Liver (tissue), 9 donors: ENCODE data around the gene CSNK1G1. TPM values are rescaled to one million over a fixed set of nuclear protein-coding genes. Genes with fewer than 3 reads are reported as not detected.

Experiments used
- DNase-seq: peaks from one replicate; pipeline ENCODE4 v3.0.0-alpha.2; 2017; ENCODE audit warnings: low spot score
- H3K27ac ChIP-seq, 2 donors: one replicate each; pipeline ENCODE4 v1.7.0; 2013; ENCODE audit warnings: inconsistent platforms in 2 of 2, low read length in 2 of 2, control low read depth in 1 of 2, low read depth in 1 of 2, mild to moderate bottlenecking in 1 of 2
- H3K27me3 ChIP-seq, 4 donors: one replicate each; pipeline versions ENCODE4 v1.6.1 to v1.7.0; 2013; ENCODE audit warnings: low read length in 3 of 4, inconsistent platforms in 1 of 4, mild to moderate bottlenecking in 1 of 4, moderate library complexity in 1 of 4; ENCODE audit not compliant: control insufficient read depth in 4 of 4, insufficient read depth in 4 of 4
- H3K36me3 ChIP-seq, 4 donors: one replicate each; pipeline versions ENCODE4 v1.6.1 to v1.7.0; 2013; ENCODE audit warnings: low read length in 3 of 4, mild to moderate bottlenecking in 3 of 4, low read depth in 1 of 4, moderate library complexity in 1 of 4; ENCODE audit not compliant: control insufficient read depth in 4 of 4, insufficient read depth in 3 of 4
- H3K4me1 ChIP-seq, 4 donors: one replicate each; pipeline versions ENCODE4 v1.6.1 to v1.7.0; 2013; ENCODE audit warnings: low read length in 3 of 4, mild to moderate bottlenecking in 3 of 4, moderate library complexity in 1 of 4; ENCODE audit not compliant: control insufficient read depth in 4 of 4, insufficient read depth in 4 of 4
- H3K4me3 ChIP-seq, 3 donors: one replicate each; pipeline versions ENCODE4 v1.6.1 to v1.7.0; 2013; ENCODE audit warnings: low read length in 3 of 3, control low read depth in 1 of 3, low read depth in 1 of 3, mild to moderate bottlenecking in 1 of 3
- H3K9ac ChIP-seq, 2 donors: one replicate each; pipeline ENCODE4 v1.7.0; 2013; ENCODE audit warnings: low read length in 2 of 2, mild to moderate bottlenecking in 2 of 2, moderate library complexity in 2 of 2, control low read depth in 1 of 2, low read depth in 1 of 2
- H3K9me3 ChIP-seq, 4 donors: one replicate each; pipeline versions ENCODE4 v1.6.1 to v1.7.0; 2013; ENCODE audit warnings: low read length in 3 of 4; ENCODE audit not compliant: control insufficient read depth in 4 of 4
- EGR1 ChIP-seq, 2 donors: IDR thresholded peaks; 2 replicates each; pipeline ENCODE4 v1.6.1; 2016 to 2018; ENCODE audit warnings: antibody characterized with exemption in 2 of 2, low read depth in 2 of 2
- FOXA2 ChIP-seq: IDR thresholded peaks from 2 replicates; pipeline ENCODE4 v1.6.1; 2016; ENCODE audit warnings: antibody characterized with exemption
- HNF4A ChIP-seq, 2 donors: conservative IDR thresholded peaks; 2 replicates each; pipeline ENCODE4 v1.6.1; 2016; ENCODE audit warnings: antibody characterized with exemption in 2 of 2, mild to moderate bottlenecking in 2 of 2
- JUND ChIP-seq, 2 donors: IDR thresholded peaks; 2 replicates each; pipeline ENCODE4 v1.6.1; 2016; ENCODE audit warnings: antibody characterized with exemption in 2 of 2
- MAX ChIP-seq: IDR thresholded peaks from 2 replicates; pipeline ENCODE4 v1.6.1; 2016; ENCODE audit warnings: antibody characterized with exemption
- RAD21 ChIP-seq, 2 donors: IDR thresholded peaks; 2 replicates each; pipeline ENCODE4 v1.6.1; 2016; ENCODE audit warnings: antibody characterized with exemption in 2 of 2, mild to moderate bottlenecking in 2 of 2
- RXRA ChIP-seq, 2 donors: IDR thresholded peaks; 2 replicates each; pipeline ENCODE4 v1.6.1; 2017 to 2018; ENCODE audit warnings: antibody characterized with exemption in 2 of 2, mild to moderate bottlenecking in 1 of 2
- SP1 ChIP-seq: IDR thresholded peaks from 2 replicates; pipeline ENCODE4 v1.6.1; 2018; ENCODE audit warnings: antibody characterized with exemption, mild to moderate bottlenecking
- ZBTB33 ChIP-seq: IDR thresholded peaks from 2 replicates; pipeline ENCODE4 v1.6.1; 2016; ENCODE audit warnings: antibody characterized with exemption
- WGBS: extraction: QIAGEN DNeasy Blood & Tissue Kit; methylation state at CpG from one replicate; pipeline ENCODE4 v1.1.7; 2013; 5-methylcytosine and 5-hydroxymethylcytosine counted together
- polyA plus RNA-seq, 2 donors: library from polyadenylated mRNA; stranded (reverse) in 1 of 2; unstranded in 1 of 2; fragments of 200-250 nt in 1 of 2; fragments of >200 nt in 1 of 2; fragmentation: Nextera tagmentation in 1 of 2; extraction: Ambion mirVana in 1 of 2; gene quantifications; one replicate each; pipeline versions ENCODE4 v1.2.1 to v1.2.3, GENCODE V29; 2013 to 2015
- total RNA-seq, 2 donors: library from RNA; depleted of rRNA; stranded (reverse); fragments of >200 nt; gene quantifications; one replicate each; pipeline ENCODE4 v1.2.3, GENCODE V29; 2014
- TF ChIP-seq, protein P1 (sequence below): fragments of 150-350 bp; IDR thresholded peaks from 2 replicates; pipeline ENCODE4 v1.5.1; 2017; ENCODE audit warnings: improper control_type of control experiment, low read depth, low read length; ENCODE audit not compliant: missing input control
- TF ChIP-seq, protein P2 (sequence below): IDR thresholded peaks from 2 replicates; pipeline ENCODE4 v1.6.1; 2016; ENCODE audit warnings: antibody characterized with exemption, mild to moderate bottlenecking
- donor health status: healthy.
- donor health status: healthy.
- donor health status: healthy.
- donor health status: healthy.
- donor health status: healthy.

CSNK1G1 gene
- total and polyA plus RNA-seq, 4 donors: 1.7 to 9.1 (median 5.8) TPM

GRCh38 chr15:64153480-64154367 lies 202.2 kb downstream of the CSNK1G1 start:
- H3K9me3 ChIP-seq: no peaks in the 10 kb centered on the region
- 18% methylated on average over 12 of the region's 12 CpGs for WGBS
- H3K4me1 ChIP-seq: peaks cover 16 to 29% (median 23%) of the 10 kb centered on the region in 4 donors
- no peak overlapping the region for H3K4me3 ChIP-seq
- peak; percentile 97 for DNase-seq
- peaks cover 11 to 41% (median 38%) of the 10 kb centered on the region in 4 donors for H3K36me3 ChIP-seq
- H3K27me3 ChIP-seq: no peaks in the 10 kb centered on the region
- H3K27ac ChIP-seq: peak overlapping the region in 1 of 2 donors; percentile 26
- no peak overlapping the region for H3K9ac ChIP-seq
- TF ChIP-seq, protein P1, sequence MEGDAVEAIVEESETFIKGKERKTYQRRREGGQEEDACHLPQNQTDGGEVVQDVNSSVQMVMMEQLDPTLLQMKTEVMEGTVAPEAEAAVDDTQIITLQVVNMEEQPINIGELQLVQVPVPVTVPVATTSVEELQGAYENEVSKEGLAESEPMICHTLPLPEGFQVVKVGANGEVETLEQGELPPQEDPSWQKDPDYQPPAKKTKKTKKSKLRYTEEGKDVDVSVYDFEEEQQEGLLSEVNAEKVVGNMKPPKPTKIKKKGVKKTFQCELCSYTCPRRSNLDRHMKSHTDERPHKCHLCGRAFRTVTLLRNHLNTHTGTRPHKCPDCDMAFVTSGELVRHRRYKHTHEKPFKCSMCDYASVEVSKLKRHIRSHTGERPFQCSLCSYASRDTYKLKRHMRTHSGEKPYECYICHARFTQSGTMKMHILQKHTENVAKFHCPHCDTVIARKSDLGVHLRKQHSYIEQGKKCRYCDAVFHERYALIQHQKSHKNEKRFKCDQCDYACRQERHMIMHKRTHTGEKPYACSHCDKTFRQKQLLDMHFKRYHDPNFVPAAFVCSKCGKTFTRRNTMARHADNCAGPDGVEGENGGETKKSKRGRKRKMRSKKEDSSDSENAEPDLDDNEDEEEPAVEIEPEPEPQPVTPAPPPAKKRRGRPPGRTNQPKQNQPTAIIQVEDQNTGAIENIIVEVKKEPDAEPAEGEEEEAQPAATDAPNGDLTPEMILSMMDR: peak; percentile 98
- TF ChIP-seq ZBTB33 (no peak), HNF4A (conservative IDR thresholded peaks at IDR 0.05) (peak; percentile 17 to 22), FOXA2 (peak; percentile 23), MAX (no peak), EGR1 (IDR thresholded peaks at IDR 0.05; ENCODE audit: low read depth in 2 of 2) (no peak), JUND (IDR thresholded peaks at IDR 0.05) (peak in 1 of 2 donors; percentile 32), SP1 (peak; percentile 27), RAD21 (IDR thresholded peaks at IDR 0.05) (peak; percentile 93 to 95), RXRA (IDR thresholded peaks at IDR 0.05) (peak; percentile 25 to 57)
- TF ChIP-seq, protein P2, sequence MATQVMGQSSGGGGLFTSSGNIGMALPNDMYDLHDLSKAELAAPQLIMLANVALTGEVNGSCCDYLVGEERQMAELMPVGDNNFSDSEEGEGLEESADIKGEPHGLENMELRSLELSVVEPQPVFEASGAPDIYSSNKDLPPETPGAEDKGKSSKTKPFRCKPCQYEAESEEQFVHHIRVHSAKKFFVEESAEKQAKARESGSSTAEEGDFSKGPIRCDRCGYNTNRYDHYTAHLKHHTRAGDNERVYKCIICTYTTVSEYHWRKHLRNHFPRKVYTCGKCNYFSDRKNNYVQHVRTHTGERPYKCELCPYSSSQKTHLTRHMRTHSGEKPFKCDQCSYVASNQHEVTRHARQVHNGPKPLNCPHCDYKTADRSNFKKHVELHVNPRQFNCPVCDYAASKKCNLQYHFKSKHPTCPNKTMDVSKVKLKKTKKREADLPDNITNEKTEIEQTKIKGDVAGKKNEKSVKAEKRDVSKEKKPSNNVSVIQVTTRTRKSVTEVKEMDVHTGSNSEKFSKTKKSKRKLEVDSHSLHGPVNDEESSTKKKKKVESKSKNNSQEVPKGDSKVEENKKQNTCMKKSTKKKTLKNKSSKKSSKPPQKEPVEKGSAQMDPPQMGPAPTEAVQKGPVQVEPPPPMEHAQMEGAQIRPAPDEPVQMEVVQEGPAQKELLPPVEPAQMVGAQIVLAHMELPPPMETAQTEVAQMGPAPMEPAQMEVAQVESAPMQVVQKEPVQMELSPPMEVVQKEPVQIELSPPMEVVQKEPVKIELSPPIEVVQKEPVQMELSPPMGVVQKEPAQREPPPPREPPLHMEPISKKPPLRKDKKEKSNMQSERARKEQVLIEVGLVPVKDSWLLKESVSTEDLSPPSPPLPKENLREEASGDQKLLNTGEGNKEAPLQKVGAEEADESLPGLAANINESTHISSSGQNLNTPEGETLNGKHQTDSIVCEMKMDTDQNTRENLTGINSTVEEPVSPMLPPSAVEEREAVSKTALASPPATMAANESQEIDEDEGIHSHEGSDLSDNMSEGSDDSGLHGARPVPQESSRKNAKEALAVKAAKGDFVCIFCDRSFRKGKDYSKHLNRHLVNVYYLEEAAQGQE: peak; percentile 14
